GM12878 (cell line): ENCODE measurements around the gene GYPC. TPM values are rescaled to one million over a fixed set of nuclear protein-coding genes. Genes with fewer than 3 reads are reported as not detected.

Experiments
- ATAC-seq: fragments of 200-7000 bp; cut with Tn5 transposase; 3 replicates; pipeline ENCODE4 v1.9.1; 2020; ENCODE audit warnings: mild to moderate bottlenecking, moderate library complexity
- BruUV-seq: library from RNA; stranded (reverse); fragments of 400-500 nt; replicated peaks from 2 replicates; lab custom pipeline; 2021; lab: Mats Ljungman, UMichigan
- CTCF ChIA-PET: fragments of 300-600 bp; sonication (Branson Sonifier 250); formaldehyde crosslinking; extraction: SDS; loops from one replicate; lab custom pipeline; 2021; ENCODE audit warnings: inconsistent platforms; lab: Yijun Ruan, JAX
- POLR2A ChIA-PET: fragments of 350-600 bp; formaldehyde crosslinking; extraction: SDS; loops from one replicate; lab custom pipeline; 2021; ENCODE audit warnings: inconsistent platforms; lab: Charles Lee
- RAD21 ChIA-PET: fragments of 300-600 bp; sonication (Branson Sonifier 250); formaldehyde crosslinking; loops from one replicate; lab custom pipeline; 2023; ENCODE audit warnings: antibody characterized with exemption; ENCODE audit not compliant: unreplicated experiment; lab: Charles Lee
- SMC1A ChIA-PET: fragments of 300-600 bp; sonication (Branson Sonifier 250); formaldehyde crosslinking; loops from one replicate; lab custom pipeline; 2023; ENCODE audit not compliant: unreplicated experiment, uncharacterized antibody; lab: Charles Lee
- DNase-seq: peaks from one replicate; pipeline ENCODE4 v3.0.0-alpha.2; 2011; ENCODE audit warnings: low read depth, low spot score
- FAIRE-seq: peaks from 3 replicates; lab custom pipeline; 2011; peaks lifted over from hg19 to GRCh38; lab: Jason Lieb, UNC
- H2AFZ ChIP-seq: 2 replicates; pipeline ENCODE4 v1.6.0; 2011; ENCODE audit warnings: low read depth, low read length, control low read depth; ENCODE audit not compliant: control insufficient read depth
- H3K27ac ChIP-seq: 2 replicates; pipeline ENCODE4 v1.5.1; 2011; ENCODE audit warnings: control low read depth; ENCODE audit not compliant: control insufficient read depth, insufficient read depth
- H3K27me3 ChIP-seq, 2 experiments: replicated peaks in 1 of 2; 2 replicates each; pipeline versions ENCODE4 v1.6.0 to v1.6.1; 2011; ENCODE audit warnings: low read length in 1 of 2; ENCODE audit not compliant: control insufficient read depth in 2 of 2, insufficient read depth in 2 of 2
- H3K36me3 ChIP-seq, 2 experiments: 2 replicates each; pipeline ENCODE4 v1.5.1; 2011; ENCODE audit warnings: low read length in 1 of 2; ENCODE audit not compliant: control insufficient read depth in 2 of 2, insufficient read depth in 2 of 2
- H3K4me1 ChIP-seq: 2 replicates; pipeline ENCODE4 v1.6.1; 2011; ENCODE audit warnings: mild to moderate bottlenecking, low read length, moderate library complexity, mixed read lengths; ENCODE audit not compliant: control insufficient read depth, insufficient read depth
- H3K4me2 ChIP-seq: 2 replicates; pipeline ENCODE4 v1.6.0; 2011; ENCODE audit warnings: control low read depth; ENCODE audit not compliant: control insufficient read depth, insufficient read depth
- H3K4me3 ChIP-seq: fragments of 200-600 bp; sonication (generic); 2 replicates; pipeline ENCODE4 v1.5.1; 2016
- H3K79me2 ChIP-seq: 2 replicates; pipeline ENCODE4 v1.6.0; 2011; ENCODE audit warnings: low read length; ENCODE audit not compliant: control insufficient read depth, insufficient read depth
- H3K9ac ChIP-seq: 2 replicates; pipeline ENCODE4 v1.8.0; 2011; ENCODE audit warnings: low read length, control low read depth, mixed read lengths; ENCODE audit not compliant: control insufficient read depth, insufficient read depth
- H3K9me3 ChIP-seq: replicated peaks from 3 replicates; pipeline ENCODE4 v1.5.1; 2011; ENCODE audit warnings: mild to moderate bottlenecking, low read length; ENCODE audit not compliant: control insufficient read depth, insufficient read depth
- H4K20me1 ChIP-seq: 2 replicates; pipeline ENCODE4 v1.6.0; 2011; ENCODE audit not compliant: control insufficient read depth, insufficient read depth
- CEBPB ChIP-seq, 2 experiments: fragments of 150-350 bp in 1 of 2; IDR thresholded peaks; 2 replicates each; pipeline ENCODE4 v1.6.1; 2012 to 2014; ENCODE audit warnings: low read depth in 2 of 2, low read length in 2 of 2, borderline replicate concordance in 1 of 2, inconsistent platforms in 1 of 2
- ESRRA ChIP-seq: IDR thresholded peaks from 2 replicates; pipeline ENCODE4 v1.6.1; 2012; ENCODE audit warnings: mild to moderate bottlenecking, low read length, improper control_type of control experiment
- JUND ChIP-seq: IDR thresholded peaks from 2 replicates; pipeline ENCODE4 v1.6.1; 2012; ENCODE audit warnings: low read depth, mild to moderate bottlenecking, low read length, improper control_type of control experiment, moderate library complexity
- KLF5 ChIP-seq: fragments of 450-650 bp; IDR thresholded peaks from 2 replicates; pipeline ENCODE4 v1.6.1; 2014; ENCODE audit warnings: mild to moderate bottlenecking; ENCODE audit not compliant: partially characterized antibody
- NBN ChIP-seq: fragments of 450-650 bp; IDR thresholded peaks from 2 replicates; pipeline ENCODE4 v1.6.1; 2016
- NFIC ChIP-seq: IDR thresholded peaks from 2 replicates; pipeline ENCODE4 v1.6.1; 2012; ENCODE audit warnings: low read depth, mild to moderate bottlenecking, inconsistent platforms, low read length, moderate library complexity
- NFYA ChIP-seq: IDR thresholded peaks from 2 replicates; pipeline ENCODE4 v1.6.1; 2011; ENCODE audit warnings: low read depth, mild to moderate bottlenecking, low read length, improper control_type of control experiment, borderline replicate concordance
- PAX8 ChIP-seq: fragments of 450-650 bp; IDR thresholded peaks from 2 replicates; pipeline ENCODE4 v1.6.1; 2017; ENCODE audit warnings: mild to moderate bottlenecking, moderate library complexity
- PML ChIP-seq: IDR thresholded peaks from 2 replicates; pipeline ENCODE4 v1.6.1; 2012; ENCODE audit warnings: low read length, inconsistent platforms
- RCOR1 ChIP-seq: conservative IDR thresholded peaks from 2 replicates; pipeline ENCODE4 v1.6.1; 2012; ENCODE audit warnings: low read depth, low read length, improper control_type of control experiment
- SREBF2 ChIP-seq: IDR thresholded peaks from 2 replicates; pipeline ENCODE4 v1.6.1; 2012; ENCODE audit warnings: mild to moderate bottlenecking, low read length
- ZNF592 ChIP-seq: fragments of 450-650 bp; IDR thresholded peaks from 2 replicates; pipeline ENCODE4 v1.6.1; 2017; ENCODE audit warnings: mild to moderate bottlenecking, moderate library complexity
- ZNF622 ChIP-seq: fragments of 450-650 bp; IDR thresholded peaks from 2 replicates; pipeline ENCODE4 v1.6.1; 2017; ENCODE audit warnings: mild to moderate bottlenecking, inconsistent platforms
- WGBS: methylation state at CpG from one replicate; pipeline ENCODE4 v1.1.6; 2016; ENCODE audit warnings: low lambda C conversion rate; ENCODE audit not compliant: insufficient replicate concordance, insufficient coverage; ENCODE audit errors: missing lambda C conversion rate; 5-methylcytosine and 5-hydroxymethylcytosine counted together
- in situ Hi-C: fragments of 300-500 bp; cut with MboI; formaldehyde crosslinking; loops from 9 replicates; pipeline ENCODE4 v1.14.3; 2018; ENCODE audit warnings: mixed read lengths
- intact Hi-C: fragments of 100-400 bp; cut with micrococcal nuclease; formaldehyde crosslinking; loops from one replicate; pipeline ENCODE4 v1.14.2; 2022; ENCODE audit not compliant: unreplicated experiment
- polyA plus RNA-seq, 11 experiments: library from polyadenylated mRNA; depleted of rRNA in 4 of 11; unstranded in 6 of 11; stranded (reverse) in 5 of 11; fragments of >200 nt; fragmentation: Nextera tagmentation in 4 of 11; fragmentation: Illumina TruSeq in 1 of 11; extraction: Ambion mirVana in 4 of 11; extraction: Trizol in 1 of 11; gene quantifications; 1 replicate in 1 of 11; 2 replicates in 10 of 11; pipeline versions ENCODE4 v1.2.1 to v1.2.3, GENCODE V29; 2011 to 2016; ENCODE audit warnings: inconsistent platforms in 2 of 11, missing spikeins in 2 of 11, low read depth in 1 of 11
- total RNA-seq, 4 experiments: library from RNA; depleted of rRNA in 3 of 4; stranded (reverse); fragments of >200 nt in 3 of 4; fragmentation: Illumina TruSeq in 1 of 4; extraction: Trizol in 1 of 4; gene quantifications; 2 replicates each; pipeline versions ENCODE4 v1.2.1 to v1.2.3, GENCODE V29; 2013 to 2021
- TF ChIP-seq, protein P1 (sequence below): IDR thresholded peaks from 2 replicates; pipeline ENCODE4 v1.6.1; 2012; ENCODE audit warnings: mild to moderate bottlenecking, low read depth, low read length
- TF ChIP-seq, protein P2 (sequence below): fragments of 450-650 bp; IDR thresholded peaks from 2 replicates; pipeline ENCODE4 v1.6.1; 2017; ENCODE audit warnings: low read depth, mild to moderate bottlenecking, moderate library complexity

GYPC gene
- total and polyA plus RNA-seq, 10 of the 15 experiments (the other 5 are each of a cell fraction or from before 2014, with no cell fraction given) = 26.2 to 150 (median 81.4) TPM

DNA sequence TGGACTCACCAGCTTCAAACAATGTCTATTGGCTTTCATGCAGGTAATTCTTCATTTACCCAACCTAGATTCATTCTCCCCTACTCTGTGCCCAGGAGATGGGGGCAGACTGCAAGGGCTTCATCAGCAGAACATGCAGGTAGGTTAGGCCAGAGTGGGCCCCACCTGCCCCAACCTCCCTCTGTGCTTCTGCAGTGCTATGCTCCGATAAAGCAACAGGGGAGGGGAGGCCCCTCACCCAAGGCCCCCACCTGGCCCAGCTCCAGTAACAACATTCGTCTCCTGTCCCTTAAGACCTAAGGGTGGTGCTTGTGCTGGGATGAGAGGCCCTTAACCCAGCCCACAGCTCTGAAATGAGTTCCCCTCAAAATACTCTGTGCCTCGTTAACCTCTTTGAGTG is 16.7 kb upstream of the GYPC start:
- no peak for TF ChIP-seq NFYA
- TF ChIP-seq, protein P1, sequence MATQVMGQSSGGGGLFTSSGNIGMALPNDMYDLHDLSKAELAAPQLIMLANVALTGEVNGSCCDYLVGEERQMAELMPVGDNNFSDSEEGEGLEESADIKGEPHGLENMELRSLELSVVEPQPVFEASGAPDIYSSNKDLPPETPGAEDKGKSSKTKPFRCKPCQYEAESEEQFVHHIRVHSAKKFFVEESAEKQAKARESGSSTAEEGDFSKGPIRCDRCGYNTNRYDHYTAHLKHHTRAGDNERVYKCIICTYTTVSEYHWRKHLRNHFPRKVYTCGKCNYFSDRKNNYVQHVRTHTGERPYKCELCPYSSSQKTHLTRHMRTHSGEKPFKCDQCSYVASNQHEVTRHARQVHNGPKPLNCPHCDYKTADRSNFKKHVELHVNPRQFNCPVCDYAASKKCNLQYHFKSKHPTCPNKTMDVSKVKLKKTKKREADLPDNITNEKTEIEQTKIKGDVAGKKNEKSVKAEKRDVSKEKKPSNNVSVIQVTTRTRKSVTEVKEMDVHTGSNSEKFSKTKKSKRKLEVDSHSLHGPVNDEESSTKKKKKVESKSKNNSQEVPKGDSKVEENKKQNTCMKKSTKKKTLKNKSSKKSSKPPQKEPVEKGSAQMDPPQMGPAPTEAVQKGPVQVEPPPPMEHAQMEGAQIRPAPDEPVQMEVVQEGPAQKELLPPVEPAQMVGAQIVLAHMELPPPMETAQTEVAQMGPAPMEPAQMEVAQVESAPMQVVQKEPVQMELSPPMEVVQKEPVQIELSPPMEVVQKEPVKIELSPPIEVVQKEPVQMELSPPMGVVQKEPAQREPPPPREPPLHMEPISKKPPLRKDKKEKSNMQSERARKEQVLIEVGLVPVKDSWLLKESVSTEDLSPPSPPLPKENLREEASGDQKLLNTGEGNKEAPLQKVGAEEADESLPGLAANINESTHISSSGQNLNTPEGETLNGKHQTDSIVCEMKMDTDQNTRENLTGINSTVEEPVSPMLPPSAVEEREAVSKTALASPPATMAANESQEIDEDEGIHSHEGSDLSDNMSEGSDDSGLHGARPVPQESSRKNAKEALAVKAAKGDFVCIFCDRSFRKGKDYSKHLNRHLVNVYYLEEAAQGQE = no peak
- no peak for TF ChIP-seq PML
- TF ChIP-seq ESRRA = no peak
- no peak for TF ChIP-seq ZNF592
- TF ChIP-seq, protein P2, sequence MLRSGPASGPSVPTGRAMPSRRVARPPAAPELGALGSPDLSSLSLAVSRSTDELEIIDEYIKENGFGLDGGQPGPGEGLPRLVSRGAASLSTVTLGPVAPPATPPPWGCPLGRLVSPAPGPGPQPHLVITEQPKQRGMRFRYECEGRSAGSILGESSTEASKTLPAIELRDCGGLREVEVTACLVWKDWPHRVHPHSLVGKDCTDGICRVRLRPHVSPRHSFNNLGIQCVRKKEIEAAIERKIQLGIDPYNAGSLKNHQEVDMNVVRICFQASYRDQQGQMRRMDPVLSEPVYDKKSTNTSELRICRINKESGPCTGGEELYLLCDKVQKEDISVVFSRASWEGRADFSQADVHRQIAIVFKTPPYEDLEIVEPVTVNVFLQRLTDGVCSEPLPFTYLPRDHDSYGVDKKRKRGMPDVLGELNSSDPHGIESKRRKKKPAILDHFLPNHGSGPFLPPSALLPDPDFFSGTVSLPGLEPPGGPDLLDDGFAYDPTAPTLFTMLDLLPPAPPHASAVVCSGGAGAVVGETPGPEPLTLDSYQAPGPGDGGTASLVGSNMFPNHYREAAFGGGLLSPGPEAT = no peak
- no peak for TF ChIP-seq NBN
- no peak for TF ChIP-seq PAX8
- no peak for TF ChIP-seq SREBF2
- TF ChIP-seq CEBPB (IDR thresholded peaks at IDR 0.05; ENCODE audit: borderline replicate concordance in 1 of 2, low read depth in 2 of 2, low read length in 2 of 2) = no peak
- TF ChIP-seq JUND = no peak
- TF ChIP-seq KLF5 = no peak
- no peak for TF ChIP-seq NFIC
- no peak for TF ChIP-seq RCOR1
- no peak for TF ChIP-seq ZNF622
- TF ChIP-seq, all 136 proteins: peak for 0
- intact Hi-C loops = no loop called here
- Histone ChIP-seq H3K79me2 (no peaks in the 10 kb centered on the region), H3K27ac (no peak overlapping the region), H3K4me3 (no peak overlapping the region), H3K27me3 (no peaks in the 10 kb centered on the region), H3K4me2 (no peak overlapping the region), H2AFZ (no peak overlapping the region), H3K9me3 (peaks cover 4% of the 10 kb centered on the region; the same call in 2 of the 3 replicates), H3K9ac (no peak overlapping the region), H3K4me1 (peaks cover 3% of the 10 kb centered on the region), H3K36me3 (no peaks in the 10 kb centered on the region), H4K20me1 (no peaks in the 10 kb centered on the region)
- ChIA-PET POLR2A (no interaction called here), CTCF (interaction anchor here (9.1 kb wide), 1 partner anchor 112 kb away, joined by 84 read pairs; no protein-coding TSS in a partner anchor), SMC1A (no interaction called here), RAD21 (no interaction called here)
- ATAC-seq (no peak), DNase-seq (no peak), FAIRE-seq (no peak)
- WGBS = 35% methylated on average over 3 of the region's 3 CpGs
- in situ Hi-C loops = no loop called here
- BruUV-seq = no TSS peak
